T-helper 9 cell (primary cell): ENCODE measurements around the gene BPIFB6.

Experiments
- DNase-seq: peaks from one replicate; pipeline ENCODE4 v3.0.0-alpha.2; 2020
- total RNA-seq, 2 donors: gene quantifications; one replicate each; lab custom pipeline; 2026; lab: John Stamatoyannopoulos, UW

Gene BPIFB6
- total RNA-seq = 0 reads per million in 2 donors

GRCh38 chr20:33031531-33031930 is at the start of gene BPIFB6:
TSS of gene BPIFB6 (plus strand) at chr20:33031648. CDS start at chr20:33031648, 0 bp downstream.
- DNase-seq = no peak

GRCh38 chr20:32982617-32983458 is 48.6 kb upstream of the BPIFB6 start:
- DNase-seq = no peak

- no peak for DNase-seq
Measured at GRCh38 chr20:32983459-32984112, 47.9 kb upstream of the BPIFB6 start.

- no peak for DNase-seq
Measured at GRCh38 chr20:32984196-32984595, 47.3 kb upstream of the BPIFB6 start.

- DNase-seq = no peak
Measured at GRCh38 chr20:32984631-32985354, 46.7 kb upstream of the BPIFB6 start.

GRCh38 chr20:32985596-32985995 is 45.9 kb upstream of the BPIFB6 start:
- DNase-seq = no peak

- no peak for DNase-seq
Measured at GRCh38 chr20:32986331-32986966, 45.0 kb upstream of the BPIFB6 start.

- no peak for DNase-seq
Measured at GRCh38 chr20:32987044-32987825, 44.2 kb upstream of the BPIFB6 start.

- DNase-seq = no peak
Measured at GRCh38 chr20:32988008-32988407, 43.4 kb upstream of the BPIFB6 start.

GRCh38 chr20:32989507-32990283 is 41.8 kb upstream of the BPIFB6 start:
- no peak for DNase-seq

GRCh38 chr20:32990426-32990825 is 41.0 kb upstream of the BPIFB6 start:
- no peak for DNase-seq

GRCh38 chr20:32991383-32991782 is 40.1 kb upstream of the BPIFB6 start:
- no peak for DNase-seq

- DNase-seq = no peak
Measured at GRCh38 chr20:32991792-32992641, 39.4 kb upstream of the BPIFB6 start.

GRCh38 chr20:32993496-32994050 is 37.9 kb upstream of the BPIFB6 start:
- DNase-seq = no peak

GRCh38 chr20:32995802-32996201 is 35.6 kb upstream of the BPIFB6 start:
- no peak for DNase-seq

GRCh38 chr20:32997431-32997830 is 34.0 kb upstream of the BPIFB6 start:
- DNase-seq = no peak

GRCh38 chr20:32999603-33000250 is 31.7 kb upstream of the BPIFB6 start:
- no peak for DNase-seq

- DNase-seq = no peak
Measured at GRCh38 chr20:33000802-33001466, 30.5 kb upstream of the BPIFB6 start.
